ENCODE results near the gene JAG1.

Gene JAG1

GRCh38 chr20:10655720-10656669 lies 17.8 kb downstream of the JAG1 start:
- no peak for DNase-seq
- no peaks in the 10 kb centered on the region for H3K79me2 ChIP-seq (ENCODE audit: insufficient read depth, low read length)
- H2AFZ ChIP-seq (ENCODE audit: low read depth, low read length) = no peak overlapping the region
- H3K4me2 ChIP-seq (ENCODE audit: insufficient read depth, low read length) = no peak overlapping the region
- no peak overlapping the region for H3K4me3 ChIP-seq (ENCODE audit: low read depth in 1 of 2, low read length in 2 of 2)
- H3K9ac ChIP-seq (ENCODE audit: low read depth, low read length) = no peak overlapping the region
- no peak overlapping the region for H3K27ac ChIP-seq (ENCODE audit: low read length)
- no peaks in the 10 kb centered on the region for H4K20me1 ChIP-seq (ENCODE audit: insufficient read depth, low read length)
- no peaks in the 10 kb centered on the region for H3K36me3 ChIP-seq (ENCODE audit: insufficient read depth, low read length)
- no peaks in the 10 kb centered on the region for H3K9me3 ChIP-seq (ENCODE audit: insufficient read depth, low read length, severe bottlenecking)
- TF ChIP-seq EZH2 (IDR thresholded peaks at IDR 0.05; ENCODE audit: borderline replicate concordance, low read depth, low read length, severe bottlenecking) (no peak), CTCF (IDR thresholded peaks at IDR 0.05; ENCODE audit: borderline replicate concordance, extremely low read depth, low read length, poor library complexity, severe bottlenecking) (no peak)
- ATAC-seq (ENCODE audit: insufficient read depth, low read depth) = no peak
- no peaks in the 10 kb centered on the region for H3K27me3 ChIP-seq (ENCODE audit: insufficient read depth, low read length, poor library complexity)
- H3K4me1 ChIP-seq (ENCODE audit: insufficient read depth, low read length) = peaks cover 3% of the 10 kb centered on the region

DNA sequence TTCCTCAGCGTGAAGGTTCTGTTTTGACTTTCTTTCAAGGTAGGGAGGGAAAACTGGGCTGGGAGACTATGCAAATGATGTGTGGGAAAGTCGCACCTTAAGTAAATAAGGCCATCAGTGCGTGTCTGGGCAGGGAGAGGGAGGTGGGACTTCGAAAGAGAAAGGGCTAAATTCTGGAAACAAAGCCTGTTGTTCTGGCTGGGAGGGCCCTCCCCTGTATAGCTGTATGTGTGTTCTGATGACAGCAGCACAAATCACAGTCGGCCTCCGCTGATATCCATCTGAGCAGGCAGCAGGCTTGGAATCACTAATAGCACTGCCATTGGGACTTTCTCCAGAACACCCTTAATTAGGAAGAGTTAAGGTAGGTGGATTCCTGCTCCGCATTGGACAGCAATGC lies 19.2 kb downstream of the JAG1 start:
- no peak for ATAC-seq (ENCODE audit: insufficient read depth, low read depth)
- H3K36me3 ChIP-seq (ENCODE audit: insufficient read depth, low read length) = no peaks in the 10 kb centered on the region

GRCh38 chr20:10654250-10654610 lies 19.6 kb downstream of the JAG1 start:
- Histone ChIP-seq H3K4me1 (ENCODE audit: insufficient read depth, low read length) (peaks cover 3% of the 10 kb centered on the region), H3K27me3 (ENCODE audit: insufficient read depth, low read length, poor library complexity) (no peaks in the 10 kb centered on the region), H3K36me3 (ENCODE audit: insufficient read depth, low read length) (no peaks in the 10 kb centered on the region), H2AFZ (ENCODE audit: low read depth, low read length) (no peak overlapping the region), H3K4me3 (ENCODE audit: low read depth in 1 of 2, low read length in 2 of 2) (no peak overlapping the region), H3K79me2 (ENCODE audit: insufficient read depth, low read length) (no peaks in the 10 kb centered on the region), H3K27ac (ENCODE audit: low read length) (no peak overlapping the region), H3K4me2 (ENCODE audit: insufficient read depth, low read length) (no peak overlapping the region), H3K9me3 (ENCODE audit: insufficient read depth, low read length, severe bottlenecking) (no peaks in the 10 kb centered on the region), H3K9ac (ENCODE audit: low read depth, low read length) (no peak overlapping the region), H4K20me1 (ENCODE audit: insufficient read depth, low read length) (no peaks in the 10 kb centered on the region)
- TF ChIP-seq EZH2 (IDR thresholded peaks at IDR 0.05; ENCODE audit: borderline replicate concordance, low read depth, low read length, severe bottlenecking) (no peak), CTCF (IDR thresholded peaks at IDR 0.05; ENCODE audit: borderline replicate concordance, extremely low read depth, low read length, poor library complexity, severe bottlenecking) (no peak)
- ATAC-seq (ENCODE audit: insufficient read depth, low read depth) = no peak
- no peak for DNase-seq

More for the DNA sequence above, 19.2 kb downstream of the JAG1 start:
- no peaks in the 10 kb centered on the region for H4K20me1 ChIP-seq (ENCODE audit: insufficient read depth, low read length)
- H3K9me3 ChIP-seq (ENCODE audit: insufficient read depth, low read length, severe bottlenecking) = no peaks in the 10 kb centered on the region
- H3K79me2 ChIP-seq (ENCODE audit: insufficient read depth, low read length) = no peaks in the 10 kb centered on the region
- H3K4me2 ChIP-seq (ENCODE audit: insufficient read depth, low read length) = no peak overlapping the region
- H3K27me3 ChIP-seq (ENCODE audit: insufficient read depth, low read length, poor library complexity) = no peaks in the 10 kb centered on the region
- DNase-seq = no peak
- H2AFZ ChIP-seq (ENCODE audit: low read depth, low read length) = no peak overlapping the region
- H3K4me3 ChIP-seq (ENCODE audit: low read depth in 1 of 2, low read length in 2 of 2) = no peak overlapping the region
- H3K27ac ChIP-seq (ENCODE audit: low read length) = no peak overlapping the region
- TF ChIP-seq CTCF (IDR thresholded peaks at IDR 0.05; ENCODE audit: borderline replicate concordance, extremely low read depth, low read length, poor library complexity, severe bottlenecking) (no peak), EZH2 (IDR thresholded peaks at IDR 0.05; ENCODE audit: borderline replicate concordance, low read depth, low read length, severe bottlenecking) (no peak)
- H3K9ac ChIP-seq (ENCODE audit: low read depth, low read length) = no peak overlapping the region
- H3K4me1 ChIP-seq (ENCODE audit: insufficient read depth, low read length) = peaks cover 3% of the 10 kb centered on the region
